OCI-LY1 (cell line): ENCODE measurements around the gene KRTAP2-1.

ENCODE experiments used
- EZH2 ChIP-seq: fragments of 200-600 bp; sonication (generic), shearing (Covaris generic); IDR thresholded peaks from 2 replicates; pipeline ENCODE4 v1.8.0; 2017; ENCODE audit warnings: borderline replicate concordance, mixed run types, mild to moderate bottlenecking, antibody characterized with exemption, low read length, moderate library complexity, mixed read lengths
- TF ChIP-seq, protein P1 (sequence below): fragments of 200-600 bp; sonication (generic), shearing (Covaris generic); IDR thresholded peaks from 2 replicates; pipeline ENCODE4 v1.5.1; 2017; ENCODE audit warnings: mild to moderate bottlenecking, antibody characterized with exemption, low read length, moderate library complexity, mixed read lengths

- TF ChIP-seq, protein P1, sequence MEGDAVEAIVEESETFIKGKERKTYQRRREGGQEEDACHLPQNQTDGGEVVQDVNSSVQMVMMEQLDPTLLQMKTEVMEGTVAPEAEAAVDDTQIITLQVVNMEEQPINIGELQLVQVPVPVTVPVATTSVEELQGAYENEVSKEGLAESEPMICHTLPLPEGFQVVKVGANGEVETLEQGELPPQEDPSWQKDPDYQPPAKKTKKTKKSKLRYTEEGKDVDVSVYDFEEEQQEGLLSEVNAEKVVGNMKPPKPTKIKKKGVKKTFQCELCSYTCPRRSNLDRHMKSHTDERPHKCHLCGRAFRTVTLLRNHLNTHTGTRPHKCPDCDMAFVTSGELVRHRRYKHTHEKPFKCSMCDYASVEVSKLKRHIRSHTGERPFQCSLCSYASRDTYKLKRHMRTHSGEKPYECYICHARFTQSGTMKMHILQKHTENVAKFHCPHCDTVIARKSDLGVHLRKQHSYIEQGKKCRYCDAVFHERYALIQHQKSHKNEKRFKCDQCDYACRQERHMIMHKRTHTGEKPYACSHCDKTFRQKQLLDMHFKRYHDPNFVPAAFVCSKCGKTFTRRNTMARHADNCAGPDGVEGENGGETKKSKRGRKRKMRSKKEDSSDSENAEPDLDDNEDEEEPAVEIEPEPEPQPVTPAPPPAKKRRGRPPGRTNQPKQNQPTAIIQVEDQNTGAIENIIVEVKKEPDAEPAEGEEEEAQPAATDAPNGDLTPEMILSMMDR = no peak
- TF ChIP-seq EZH2 = no peak
Measured at GRCh38 chr17:41018541-41018940, 28.6 kb downstream of the KRTAP2-1 start.
